Endothelial cell of umbilical vein (primary cell): ENCODE data around the gene ITPR1. TPM values are rescaled to one million over a fixed set of nuclear protein-coding genes. Genes with fewer than 3 reads are reported as not detected.

Experiments
- BruUV-seq: library from RNA; stranded (reverse); fragments of 400-500 nt; replicated peaks from 2 replicates; lab custom pipeline; 2021; lab: Mats Ljungman, UMichigan
- CTCF ChIA-PET: fragments of 300-600, 350-600 bp; sonication (Branson Sonifier 250); formaldehyde crosslinking; loops from one replicate; lab custom pipeline; 2021; ENCODE audit warnings: antibody characterized with exemption, inconsistent platforms; lab: Charles Lee
- POLR2A ChIA-PET: fragments of 300-600, 350-600 bp; sonication (Branson Sonifier 250); formaldehyde crosslinking; loops from one replicate; lab custom pipeline; 2021; ENCODE audit warnings: antibody characterized with exemption, inconsistent platforms; lab: Charles Lee
- DNase-seq: peaks from one replicate; pipeline ENCODE4 v3.0.0-alpha.2; 2011; ENCODE audit warnings: low read depth, low spot score
- FAIRE-seq: peaks from 2 replicates; lab custom pipeline; 2011; peaks lifted over from hg19 to GRCh38; lab: Jason Lieb, UNC
- H2AFZ ChIP-seq: 2 replicates; pipeline ENCODE4 v1.6.0; 2012; ENCODE audit warnings: low read depth, low read length, control low read depth, inconsistent platforms
- H3K27ac ChIP-seq: 2 replicates; pipeline ENCODE4 v1.5.1; 2011; ENCODE audit warnings: low read depth, mild to moderate bottlenecking, control low read depth, low read length, moderate library complexity; ENCODE audit not compliant: insufficient read depth
- H3K27me3 ChIP-seq, 2 experiments: 2 replicates each; pipeline versions ENCODE4 v1.6.0 to v1.6.1; 2011; ENCODE audit warnings: low read length in 2 of 2, mixed read lengths in 1 of 2; ENCODE audit not compliant: control insufficient read depth in 2 of 2, insufficient read depth in 2 of 2
- H3K36me3 ChIP-seq, 2 experiments: 2 replicates in 1 of 2; 3 replicates in 1 of 2; pipeline ENCODE4 v1.5.1; 2011; ENCODE audit warnings: low read length in 2 of 2, mild to moderate bottlenecking in 1 of 2, moderate library complexity in 1 of 2; ENCODE audit not compliant: control insufficient read depth in 2 of 2, insufficient read depth in 2 of 2; ENCODE audit errors: extremely low read depth in 1 of 2
- H3K4me1 ChIP-seq: 3 replicates; pipeline ENCODE4 v1.5.1; 2011; ENCODE audit warnings: mild to moderate bottlenecking, low read length; ENCODE audit not compliant: control insufficient read depth, insufficient read depth; ENCODE audit errors: extremely low read depth
- H3K4me2 ChIP-seq: 2 replicates; pipeline ENCODE4 v1.6.1; 2011; ENCODE audit warnings: low read length, control low read depth, mixed read lengths; ENCODE audit not compliant: insufficient read depth
- H3K4me3 ChIP-seq, 3 experiments: fragments of 200-600 bp in 1 of 3; sonication (generic), shearing (Covaris generic) in 1 of 3; replicated peaks in 1 of 3; 2 replicates each; pipeline ENCODE4 v1.5.1; 2011 to 2016; ENCODE audit warnings: control low read depth in 3 of 3, low read length in 3 of 3, mild to moderate bottlenecking in 2 of 3, inconsistent platforms in 1 of 3, low read depth in 1 of 3, moderate library complexity in 1 of 3; ENCODE audit not compliant: insufficient read depth in 1 of 3
- H3K79me2 ChIP-seq: 2 replicates; pipeline ENCODE4 v1.6.0; 2012; ENCODE audit warnings: low read length, inconsistent platforms; ENCODE audit not compliant: control insufficient read depth, insufficient read depth
- H3K9ac ChIP-seq: replicated peaks from 2 replicates; pipeline ENCODE3; 2011; ENCODE audit warnings: low read length, control low read depth; ENCODE audit not compliant: insufficient read depth; ENCODE audit errors: extremely low read depth
- H3K9me1 ChIP-seq: replicated peaks from 3 replicates; pipeline ENCODE4 v1.6.0; 2011; ENCODE audit warnings: mild to moderate bottlenecking, low read length; ENCODE audit not compliant: control insufficient read depth, insufficient read depth; ENCODE audit errors: extremely low read depth
- H3K9me3 ChIP-seq: replicated peaks from 2 replicates; pipeline ENCODE4 v1.5.1; 2012; ENCODE audit warnings: low read length, inconsistent platforms; ENCODE audit not compliant: control insufficient read depth, insufficient read depth
- H4K20me1 ChIP-seq: replicated peaks from 2 replicates; pipeline ENCODE3; 2011; ENCODE audit warnings: mild to moderate bottlenecking, low read length; ENCODE audit not compliant: control insufficient read depth, insufficient read depth; ENCODE audit errors: extremely low read depth
- CTCF ChIP-seq, 2 donors: IDR thresholded peaks; 1 replicate in 1 of 2; 2 replicates in 1 of 2; pipeline ENCODE4 v1.5.1; 2011; ENCODE audit warnings: low read length in 2 of 2, mild to moderate bottlenecking in 2 of 2, moderate library complexity in 2 of 2, control low read depth in 1 of 2, inconsistent platforms in 1 of 2, low read depth in 1 of 2; ENCODE audit not compliant: insufficient read depth in 1 of 2; ENCODE audit errors: extremely low read depth in 1 of 2
- EZH2 ChIP-seq: IDR thresholded peaks from 2 replicates; pipeline ENCODE4 v1.6.1; 2012; ENCODE audit warnings: borderline replicate concordance, low read depth, mild to moderate bottlenecking, moderate library complexity, low read length, inconsistent platforms; ENCODE audit not compliant: severe bottlenecking
- FOS ChIP-seq: IDR thresholded peaks from 2 replicates; pipeline ENCODE4 v1.6.1; 2011; ENCODE audit warnings: mild to moderate bottlenecking, low read length, moderate library complexity, borderline replicate concordance; ENCODE audit not compliant: insufficient read depth
- GATA2 ChIP-seq: IDR thresholded peaks from 2 replicates; pipeline ENCODE4 v1.7.0; 2011; ENCODE audit warnings: low read depth, mild to moderate bottlenecking, moderate library complexity, mixed read lengths, low read length; ENCODE audit not compliant: insufficient read length, insufficient read depth
- JUN ChIP-seq: IDR thresholded peaks from 2 replicates; pipeline ENCODE4 v1.6.1; 2011; ENCODE audit warnings: borderline replicate concordance, low read depth; ENCODE audit not compliant: insufficient read length, insufficient read depth
- MAX ChIP-seq: IDR thresholded peaks from 2 replicates; pipeline ENCODE4 v1.6.1; 2011; ENCODE audit not compliant: insufficient read depth, insufficient read length
- MYC ChIP-seq: IDR thresholded peaks from one replicate; pipeline ENCODE4 v1.6.1; 2011; ENCODE audit warnings: mild to moderate bottlenecking, low read depth, low read length
- POLR2A ChIP-seq: IDR thresholded peaks from 2 replicates; pipeline ENCODE4 v1.6.1; 2012; ENCODE audit warnings: low read depth, mild to moderate bottlenecking, control low read depth, low read length
- POLR2AphosphoS5 ChIP-seq: IDR thresholded peaks from 2 replicates; pipeline ENCODE4 v1.6.1; 2012; ENCODE audit warnings: low read depth, mild to moderate bottlenecking, control low read depth, low read length, moderate library complexity; ENCODE audit not compliant: insufficient read depth
- dilution Hi-C: fragments of 300-500 bp; cut with MboI; formaldehyde crosslinking; loops from one replicate; pipeline ENCODE4 v1.15.0; 2019; ENCODE audit warnings: low sequenced_read_pairs; ENCODE audit not compliant: extremely low pct_ligation_motif_present
- intact Hi-C: fragments of 100-400 bp; cut with micrococcal nuclease; formaldehyde crosslinking; loops from one replicate; pipeline ENCODE4 v1.10.0; 2022
- polyA plus RNA-seq, 4 experiments: library from polyadenylated mRNA; depleted of rRNA in 3 of 4; stranded (reverse) in 3 of 4; unstranded in 1 of 4; fragments of >200 nt; gene quantifications; 2 replicates each; pipeline versions ENCODE4 v1.2.1 to v1.2.3, GENCODE V29; 2011 to 2012; ENCODE audit warnings: missing spikeins in 1 of 4
- total RNA-seq: library from RNA; stranded (reverse); gene quantifications from 2 replicates; pipeline ENCODE4 v1.2.3, GENCODE V29; 2021

The ITPR1 gene
- total and polyA plus RNA-seq, 2 donors (not counting 3 experiments of a cell fraction or from before 2014, with no cell fraction given): 5.1 to 16.1 TPM

GRCh38 chr3:4712109-4712508 is 219.0 kb downstream of the ITPR1 start:
- FAIRE-seq: no peak
- Histone ChIP-seq H3K4me3 (no peak overlapping the region), H3K9me1 (no peaks in the 10 kb centered on the region), H3K4me1 (peaks cover 15% of the 10 kb centered on the region), H3K27ac (no peak overlapping the region), H3K36me3 (no peaks in the 10 kb centered on the region), H2AFZ (no peak overlapping the region), H3K4me2 (no peak overlapping the region), H3K9me3 (no peaks in the 10 kb centered on the region), H4K20me1 (no peaks in the 10 kb centered on the region), H3K79me2 (no peaks in the 10 kb centered on the region), H3K9ac (no peak overlapping the region), H3K27me3 (no peaks in the 10 kb centered on the region)
- POLR2A ChIA-PET: interaction anchor here (0.6 to 1.0 kb wide), 2 partner anchors 264 to 346 kb away, joined by 4 to 5 read pairs; no protein-coding TSS in a partner anchor
- CTCF ChIA-PET: interaction anchor here (0.6 to 3.4 kb wide), 78 partner anchors 9 to 515 kb away, joined by 3 to 382 read pairs (median 5); partner anchors contain the start of genes BHLHE40 and EDEM1
- TF ChIP-seq GATA2: no peak
- TF ChIP-seq FOS: no peak
- no peak for TF ChIP-seq MYC
- TF ChIP-seq POLR2A: no peak
- no peak for TF ChIP-seq EZH2
- no peak for TF ChIP-seq CTCF (IDR thresholded peaks at IDR 0.05; ENCODE audit: extremely low read depth in 1 of 2, insufficient read depth in 1 of 2, low read depth in 1 of 2, low read length in 2 of 2)
- no peak for TF ChIP-seq JUN
- TF ChIP-seq POLR2AphosphoS5: no peak
- TF ChIP-seq MAX: no peak
- intact Hi-C loops: loop anchor here (5.0 kb wide), 1 partner anchor 475 kb away; the partner anchor contains the start of gene EDEM1
- no peak for DNase-seq
- BruUV-seq: no TSS peak
- dilution Hi-C loops: no loop called here
